RWPE2 (cell line): Measurements from ENCODE around the gene TMEM150A.
"Not testable (repeated sequence)": the region's sequence is repeated elsewhere in the genome, so short reads cannot be mapped to it uniquely, and the experiment has no call there.

ENCODE experiments used
- ATAC-seq: fragments of 200-7000 bp; cut with Tn5 transposase; 3 replicates; pipeline ENCODE4 v1.9.1; 2021; ENCODE audit warnings: low read depth
- DNase-seq: peaks from one replicate; pipeline ENCODE4 v3.0.0-alpha.2; 2020; ENCODE audit warnings: low spot score
- H3K27ac ChIP-seq: fragments of 450-650 bp; 2 replicates; pipeline ENCODE4 v1.5.1; 2017; ENCODE audit warnings: mild to moderate bottlenecking; ENCODE audit not compliant: poor library complexity, severe bottlenecking
- H3K27me3 ChIP-seq: fragments of 250-450 bp; sonication (Bioruptor Pico); 2 replicates; pipeline ENCODE4 v1.5.1; 2021; ENCODE audit warnings: mild to moderate bottlenecking, moderate library complexity; ENCODE audit not compliant: insufficient read depth, poor library complexity, severe bottlenecking
- H3K36me3 ChIP-seq: fragments of 250-450 bp; sonication (Bioruptor Pico); 2 replicates; pipeline ENCODE4 v1.5.1; 2020; ENCODE audit warnings: low read depth, mild to moderate bottlenecking, moderate library complexity
- H3K4me1 ChIP-seq: fragments of 250-450 bp; sonication (Bioruptor Pico); 2 replicates; pipeline ENCODE4 v1.5.1; 2021; ENCODE audit warnings: mild to moderate bottlenecking, moderate library complexity; ENCODE audit not compliant: insufficient read depth, poor library complexity, severe bottlenecking
- H3K4me3 ChIP-seq: fragments of 250-450 bp; sonication (Bioruptor Pico); 2 replicates; pipeline ENCODE4 v1.5.1; 2021; ENCODE audit warnings: mild to moderate bottlenecking, moderate library complexity; ENCODE audit not compliant: severe bottlenecking
- H3K9me3 ChIP-seq: fragments of 250-450 bp; sonication (Bioruptor Pico); 2 replicates; pipeline ENCODE4 v1.5.1; 2021; ENCODE audit warnings: mild to moderate bottlenecking, moderate library complexity; ENCODE audit not compliant: severe bottlenecking
- CTCF ChIP-seq: fragments of 450-650 bp; IDR thresholded peaks from one replicate; pipeline ENCODE4 v1.5.1; 2017; ENCODE audit warnings: mild to moderate bottlenecking, moderate library complexity; ENCODE audit not compliant: poor library complexity, severe bottlenecking

TMEM150A gene

GRCh38 chr2:85615413-85615728, 12.9 kb upstream of the TMEM150A start:
- TF ChIP-seq CTCF = no peak
- Histone ChIP-seq H3K9me3 (no peaks in the 10 kb centered on the region), H3K36me3 (peaks cover 36% of the 10 kb centered on the region), H3K27ac (peak overlapping the region; percentile 58), H3K4me3 (peak overlapping the region; percentile 96), H3K4me1 (peaks cover 11% of the 10 kb centered on the region), H3K27me3 (no peaks in the 10 kb centered on the region)
- DNase-seq = no peak
- ATAC-seq = no peak

DNA sequence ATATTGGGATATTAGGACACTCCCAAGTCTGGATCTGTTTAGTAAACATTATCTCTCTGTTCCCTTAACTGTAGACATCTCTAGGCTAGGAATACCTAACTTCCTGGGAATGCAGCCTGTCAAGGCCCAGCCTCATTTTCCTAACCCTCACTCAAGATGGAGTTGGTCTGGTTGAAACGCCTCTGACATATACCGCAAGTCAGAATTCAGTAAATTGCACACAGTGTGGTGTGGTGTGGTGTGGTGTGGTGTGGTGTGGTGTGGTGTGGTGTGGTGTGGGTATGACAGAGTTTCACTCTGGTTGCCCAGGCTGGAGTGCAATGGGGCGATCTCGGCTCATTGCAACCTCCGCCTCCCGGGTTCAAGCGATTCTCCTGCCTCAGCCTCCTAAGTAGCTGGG, 12.3 kb upstream of the TMEM150A start:
- H3K4me3 ChIP-seq, H3K9me3 ChIP-seq, DNase-seq, ATAC-seq, H3K27me3 ChIP-seq, H3K27ac ChIP-seq: not testable (repeated sequence)
- H3K4me1 ChIP-seq = peaks cover 11% of the 10 kb centered on the region
- H3K36me3 ChIP-seq = peaks cover 34% of the 10 kb centered on the region

DNA sequence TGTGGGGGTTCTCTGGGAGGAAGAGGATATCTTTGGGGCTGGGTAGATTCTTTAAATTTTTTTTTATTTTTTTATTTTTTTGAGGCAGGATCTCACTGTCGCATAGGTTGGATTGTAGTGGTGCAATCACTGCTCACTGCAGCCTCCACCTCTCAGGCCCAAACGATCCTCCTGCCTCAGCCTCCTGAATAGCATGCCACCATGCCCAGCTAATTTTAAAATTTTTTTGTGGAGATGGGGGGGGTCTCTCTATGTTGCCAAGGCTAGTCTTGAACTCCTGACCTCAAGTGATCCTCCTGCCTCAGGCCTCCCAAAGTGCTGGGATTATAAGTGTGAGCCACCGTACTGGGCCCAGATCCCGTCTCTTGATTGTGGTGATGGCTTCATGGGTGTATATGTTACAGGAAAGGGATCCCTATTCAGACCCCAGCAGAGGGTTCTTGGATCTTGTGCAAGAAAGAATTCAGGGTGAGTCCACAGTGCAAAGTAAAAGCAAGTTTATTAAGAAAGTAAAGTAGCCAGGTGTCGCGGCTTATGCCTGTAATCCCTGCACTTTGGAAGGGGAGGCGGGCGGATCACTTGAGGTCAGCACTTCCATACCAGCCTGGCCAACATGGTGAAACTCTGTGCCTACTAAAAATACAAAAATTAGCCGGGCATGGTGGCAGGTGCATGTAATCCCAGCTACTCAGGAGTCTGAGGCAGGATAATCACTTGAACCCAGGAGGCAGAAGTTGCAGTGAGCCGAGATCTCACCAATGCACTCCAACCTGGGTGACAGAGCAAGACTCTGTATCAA, 11.4 kb upstream of the TMEM150A start:
- H3K27me3 ChIP-seq = no peaks in the 10 kb centered on the region
- H3K4me1 ChIP-seq = peaks cover 7% of the 10 kb centered on the region
- peaks cover 31% of the 10 kb centered on the region for H3K36me3 ChIP-seq
- no peaks in the 10 kb centered on the region for H3K9me3 ChIP-seq
- TF ChIP-seq CTCF = no peak
- ATAC-seq (no peak), DNase-seq (no peak)
- H3K27ac ChIP-seq = no peak overlapping the region
- no peak overlapping the region for H3K4me3 ChIP-seq

DNA sequence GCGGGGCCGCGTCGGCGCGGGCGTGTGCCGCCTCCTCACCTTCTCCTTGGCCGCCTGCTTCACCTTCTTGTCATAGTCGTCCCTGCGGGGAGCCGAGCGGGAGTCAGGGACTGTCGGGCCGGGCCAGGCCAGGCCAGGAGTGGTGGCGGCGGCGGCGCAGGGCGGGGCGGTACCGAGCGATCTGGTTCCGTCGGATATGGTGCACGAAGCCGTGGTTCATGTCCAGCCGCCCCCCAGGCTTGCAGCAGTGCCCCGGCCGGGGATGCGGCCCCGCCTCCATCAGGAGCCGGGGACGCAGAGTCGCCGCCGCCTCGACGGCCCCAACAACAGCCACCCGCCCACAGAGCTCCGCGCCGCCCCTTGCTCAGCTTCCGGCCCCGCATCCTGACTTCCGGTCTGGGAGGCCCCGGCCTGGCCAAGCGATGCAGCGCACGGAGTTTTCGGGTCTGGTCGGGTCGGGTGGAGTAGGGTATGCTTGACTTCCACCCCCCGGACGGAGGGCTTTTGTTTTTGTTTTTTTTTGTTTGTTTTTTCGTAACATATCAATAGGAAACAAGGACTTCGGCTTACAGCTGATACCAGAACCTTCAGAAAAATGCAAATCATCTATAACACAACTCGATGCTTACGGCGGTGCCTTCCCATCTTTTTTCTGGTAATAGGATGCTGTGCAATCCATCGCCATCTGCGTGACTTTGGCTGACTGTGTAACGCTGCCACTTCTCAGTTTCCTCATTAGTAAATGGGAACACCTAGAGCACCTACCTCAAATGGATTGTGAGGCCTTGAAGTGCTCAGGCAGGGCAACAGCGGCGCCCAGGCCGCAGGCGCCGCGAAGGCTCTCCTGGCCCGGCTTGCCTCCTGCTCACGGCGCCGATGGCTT, 9.4 kb upstream of the TMEM150A start, which contains the start of gene C2orf68:
Gene C2orf68 (minus strand): TSS at position 362 of the 883 bp plus-strand sequence. CDS start 82 bp downstream, at position 280.
- H3K27ac ChIP-seq = peak within 1 kb of the TSS; percentile 73
- H3K9me3 ChIP-seq = no peaks in the 10 kb centered on the region
- peaks cover 17% of the 10 kb centered on the region for H3K36me3 ChIP-seq
- no peaks in the 10 kb centered on the region for H3K27me3 ChIP-seq
- peak; percentile 82 for ATAC-seq
- H3K4me1 ChIP-seq = no peaks in the 10 kb centered on the region
- peak within 1 kb of the TSS; percentile 82 for H3K4me3 ChIP-seq
- TF ChIP-seq CTCF = no peak
- DNase-seq = peak; percentile 89

- H3K27ac ChIP-seq = peak overlapping the region; percentile 73
- H3K4me1 ChIP-seq = no peaks in the 10 kb centered on the region
- peaks cover 14% of the 10 kb centered on the region for H3K36me3 ChIP-seq
- H3K9me3 ChIP-seq = no peaks in the 10 kb centered on the region
- peak; percentile 37 for ATAC-seq
- no peak for DNase-seq
- peak overlapping the region; percentile 82 for H3K4me3 ChIP-seq
- H3K27me3 ChIP-seq = no peaks in the 10 kb centered on the region
- TF ChIP-seq CTCF = no peak
Observed at GRCh38 chr2:85611217-85611704, 8.8 kb upstream of the TMEM150A start.
